ENCODE measurements around the gene INSM1.

INSM1 gene

DNA sequence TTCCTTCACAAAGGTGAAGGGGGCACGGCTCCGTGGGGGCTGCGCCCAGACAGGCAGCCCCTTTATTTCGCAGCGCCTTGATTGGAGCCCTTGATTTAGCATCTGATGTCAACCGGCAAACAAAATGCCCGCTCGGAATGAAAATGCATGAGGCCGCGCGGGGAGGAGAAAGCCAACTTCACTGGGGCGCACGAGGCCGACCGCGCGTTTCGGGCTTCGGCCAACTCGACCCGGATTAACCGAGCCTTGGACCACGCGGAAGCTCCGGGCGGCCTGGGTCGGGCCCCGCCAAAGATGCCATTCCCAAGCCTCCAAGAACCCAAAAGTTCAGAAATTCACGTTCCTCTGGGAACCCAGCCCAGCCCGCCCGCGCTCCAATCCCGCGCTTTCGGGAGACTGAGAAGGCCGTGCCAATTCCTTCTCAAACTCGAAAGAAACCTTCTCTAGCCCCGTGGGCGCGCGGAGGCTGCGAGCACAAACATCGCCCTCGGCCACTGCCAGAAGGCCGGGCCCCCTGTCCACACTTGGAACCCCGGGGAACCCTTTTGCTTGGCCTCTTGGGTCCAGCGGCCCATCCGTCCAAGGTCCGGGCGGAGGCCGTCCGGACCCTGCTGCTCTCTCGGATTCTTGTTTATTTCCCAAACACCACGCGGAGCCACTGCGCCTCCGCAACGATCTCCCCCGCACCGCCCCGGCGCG lies 879 bp upstream of the INSM1 start:
- no peak for DNase-seq
- H3K4me3 ChIP-seq = peak overlapping the region in 1 of 2 donors; percentile 45
- peaks cover 0 to 95% of the 10 kb centered on the region in 2 donors for H3K27me3 ChIP-seq
- intact Hi-C loops (cut with DNase I; ENCODE audit: low total_unique reads) = no loop called here
- TF ChIP-seq CTCF (IDR thresholded peaks at IDR 0.05) = no peak
- H3K27ac ChIP-seq = no peak overlapping the region
- H3K9me3 ChIP-seq = no peaks in the 10 kb centered on the region
- no peaks in the 10 kb centered on the region for H3K36me3 ChIP-seq
- peaks cover 0 to 52% (median 28%) of the 10 kb centered on the region in 4 donors for H3K4me1 ChIP-seq

- DNase-seq = no peak
- peaks cover 0 to 48% (median 28%) of the 10 kb centered on the region in 4 donors for H3K4me1 ChIP-seq
- peak overlapping the region; percentile 26 to 45 for H3K4me3 ChIP-seq
- intact Hi-C loops (cut with DNase I; ENCODE audit: low total_unique reads) = no loop called here
- H3K27me3 ChIP-seq = peaks cover 0 to 98% of the 10 kb centered on the region in 2 donors
- no peak for TF ChIP-seq CTCF (IDR thresholded peaks at IDR 0.05)
- no peak overlapping the region for H3K27ac ChIP-seq
- no peaks in the 10 kb centered on the region for H3K9me3 ChIP-seq
- no peaks in the 10 kb centered on the region for H3K36me3 ChIP-seq
These were observed 730 bp downstream of the INSM1 start for GRCh38 chr20:20368418-20369249.

GRCh38 chr20:20369250-20370093 lies 1.6 kb downstream of the INSM1 start:
- no peak for DNase-seq
- Histone ChIP-seq H3K4me3 (peak overlapping the region in 1 of 2 donors; percentile 45), H3K4me1 (peaks cover 0 to 40% (median 26%) of the 10 kb centered on the region in 4 donors), H3K36me3 (no peaks in the 10 kb centered on the region), H3K27ac (no peak overlapping the region), H3K27me3 (peaks cover 0 to 98% of the 10 kb centered on the region in 2 donors), H3K9me3 (no peaks in the 10 kb centered on the region)
- intact Hi-C loops (cut with DNase I; ENCODE audit: low total_unique reads) = no loop called here
- no peak for TF ChIP-seq CTCF (IDR thresholded peaks at IDR 0.05)

DNA sequence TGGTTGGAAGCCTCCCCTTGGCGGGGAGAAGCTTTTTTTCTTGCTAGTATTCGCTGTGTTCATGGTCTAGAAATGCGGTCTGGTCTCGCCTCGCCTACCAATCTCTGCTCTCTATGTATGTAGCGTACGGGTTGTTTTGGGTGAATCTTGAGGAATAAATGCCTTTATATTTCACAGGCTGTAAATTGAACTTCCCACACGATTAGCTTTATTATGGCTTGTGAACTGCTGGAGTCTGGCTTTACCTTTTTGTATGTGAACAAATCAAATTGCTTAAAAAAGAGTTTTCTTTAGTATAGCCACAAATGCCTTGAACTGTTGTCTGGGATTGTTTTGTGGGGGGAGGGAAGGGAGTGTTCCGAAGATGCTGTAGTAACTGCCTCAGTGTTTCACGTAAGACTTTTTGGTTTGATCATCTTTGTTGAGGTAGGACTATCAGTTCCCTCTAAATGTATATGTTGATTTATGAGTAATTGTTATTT lies 2.2 kb downstream of the INSM1 start:
- no peak for TF ChIP-seq CTCF (IDR thresholded peaks at IDR 0.05)
- Histone ChIP-seq H3K9me3 (no peaks in the 10 kb centered on the region), H3K27ac (no peak overlapping the region), H3K27me3 (peaks cover 0 to 95% of the 10 kb centered on the region in 2 donors), H3K4me3 (no peak overlapping the region), H3K36me3 (no peaks in the 10 kb centered on the region), H3K4me1 (peaks cover 0 to 34% (median 26%) of the 10 kb centered on the region in 4 donors)
- intact Hi-C loops (cut with DNase I; ENCODE audit: low total_unique reads) = no loop called here
- no peak for DNase-seq

DNA sequence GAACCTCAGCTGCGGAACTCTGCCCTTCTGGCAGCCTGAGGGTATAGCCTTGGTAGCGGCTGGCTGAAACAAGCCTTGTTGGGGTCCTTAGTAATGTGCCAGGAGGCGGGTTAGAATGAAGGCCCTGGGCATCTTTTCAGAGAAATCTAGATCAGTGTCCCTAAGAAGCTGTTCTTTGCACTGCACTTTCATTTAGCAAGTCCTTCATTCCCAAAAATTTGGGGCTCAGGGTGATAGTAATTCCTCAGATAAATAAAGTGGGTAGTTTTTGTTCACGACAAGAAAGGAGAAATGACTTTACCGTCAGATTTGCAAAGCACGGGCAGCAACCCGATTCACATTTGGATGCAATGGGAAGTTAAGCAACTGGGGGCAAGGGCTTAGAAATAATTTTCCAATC lies 3.2 kb downstream of the INSM1 start:
- Histone ChIP-seq H3K27me3 (peaks cover 0 to 86% of the 10 kb centered on the region in 2 donors), H3K4me3 (no peak overlapping the region), H3K4me1 (peaks cover 0 to 34% (median 26%) of the 10 kb centered on the region in 4 donors), H3K9me3 (no peaks in the 10 kb centered on the region), H3K27ac (no peak overlapping the region), H3K36me3 (no peaks in the 10 kb centered on the region)
- intact Hi-C loops (cut with DNase I; ENCODE audit: low total_unique reads) = no loop called here
- TF ChIP-seq CTCF (IDR thresholded peaks at IDR 0.05) = no peak
- DNase-seq = no peak

Measured in tibial artery (tissue), 4 donors.